RKO (cell line): ENCODE results near the gene DCUN1D4.
A peak's percentile ranks its signal among the peaks of the same experiment; 100 is the strongest.

Source experiments
- DNase-seq: peaks from one replicate; pipeline ENCODE4 v3.0.0-alpha.2; 2016; ENCODE audit warnings: low spot score

Gene DCUN1D4

DNA sequence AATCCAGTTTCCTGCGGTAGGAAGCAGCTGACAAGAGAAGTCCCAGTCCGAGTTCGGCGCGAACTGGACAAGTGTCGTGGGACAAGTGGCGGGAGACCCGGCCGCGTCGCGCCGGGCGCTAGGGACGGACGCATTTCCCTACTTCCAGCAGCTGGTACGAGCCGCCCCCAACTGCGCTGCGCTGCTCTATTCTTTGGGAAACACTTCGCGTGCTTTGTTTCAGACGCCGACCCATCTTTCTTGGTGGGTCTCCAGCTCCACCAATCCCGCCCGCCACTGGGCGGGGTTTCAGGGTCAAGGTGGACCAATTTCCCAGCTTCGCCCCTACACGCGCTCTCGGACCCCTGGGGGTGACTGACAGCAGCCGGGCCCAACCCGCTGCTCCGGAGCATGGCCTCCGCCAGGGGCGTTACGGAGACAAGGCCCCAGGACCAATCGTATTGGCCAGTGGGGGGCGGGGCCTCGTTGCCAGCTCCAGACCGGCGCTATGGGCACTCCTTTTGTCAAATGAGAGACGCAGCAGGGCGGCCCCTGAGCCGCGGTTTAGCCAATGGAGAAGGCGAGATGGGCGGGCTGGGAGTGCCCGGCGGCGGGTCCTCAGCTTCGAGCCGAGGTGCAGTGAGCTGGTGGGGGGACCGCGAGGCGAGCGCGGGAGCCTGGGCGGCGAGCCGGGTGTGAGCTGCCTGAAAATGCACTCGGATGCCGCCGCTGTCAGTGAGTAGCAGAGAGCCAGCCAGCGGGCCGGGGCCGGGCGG, at the start of gene DCUN1D4:
TSS of gene DCUN1D4 (plus strand) at position 600 of the 755 bp plus-strand sequence. CDS start at position 690, 90 bp downstream.
- peak; percentile 99 for DNase-seq

DNA sequence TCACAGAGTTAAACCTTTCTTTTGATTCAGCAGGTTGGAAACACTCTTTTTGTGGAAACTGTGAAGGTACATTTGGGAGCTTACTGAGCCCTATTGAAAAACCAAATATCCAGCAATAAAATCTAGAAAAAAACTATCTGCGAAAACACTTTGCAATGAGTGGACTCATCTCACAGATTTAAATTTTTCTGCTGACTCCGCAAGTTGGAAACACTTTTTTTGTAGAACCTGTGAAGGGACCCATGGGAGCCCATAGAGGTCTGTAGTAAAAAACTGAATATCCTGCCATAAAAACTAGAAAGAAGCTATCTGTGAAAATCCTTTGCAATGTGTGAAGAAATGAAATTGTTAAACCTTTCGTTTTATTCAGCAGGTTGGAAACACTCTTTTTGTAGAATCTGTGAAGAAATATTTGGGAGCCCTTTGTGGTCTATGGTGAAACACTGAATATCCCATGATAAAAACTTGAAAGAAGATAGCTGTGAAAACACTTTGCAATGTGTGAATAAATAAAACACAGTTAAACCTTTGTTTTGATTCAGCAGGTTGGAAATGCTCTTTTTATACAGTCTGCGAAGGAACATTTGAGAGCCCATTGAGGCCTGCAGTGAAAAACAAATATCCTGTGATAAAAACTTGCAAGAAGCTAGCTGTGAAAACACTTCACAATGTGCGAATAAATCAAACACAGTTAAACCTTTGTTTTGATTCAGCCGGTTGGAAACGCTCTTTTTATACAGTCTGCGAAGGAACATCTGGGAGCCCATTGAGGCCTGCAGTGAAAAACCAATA, 22.3 kb upstream of the DCUN1D4 start:
- DNase-seq: no peak

DNA sequence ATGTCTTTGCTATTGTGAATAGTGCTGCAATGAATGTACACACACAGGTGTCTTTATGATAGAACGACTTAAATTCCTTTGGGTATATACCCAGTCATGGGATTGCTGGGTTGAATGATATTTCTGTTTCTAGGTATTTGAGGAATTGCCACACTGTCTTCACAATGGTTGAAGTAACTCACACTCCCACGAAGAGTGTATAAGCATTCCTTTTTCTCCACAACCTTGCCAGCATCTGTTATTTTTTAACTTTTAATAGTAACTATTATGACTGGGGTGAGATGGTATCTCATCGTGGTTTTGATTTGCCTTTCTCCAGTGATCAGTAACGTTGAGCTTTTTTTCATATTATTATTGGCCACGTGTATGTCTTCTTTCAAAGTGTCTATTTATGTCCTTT, 17.6 kb upstream of the DCUN1D4 start:
- no peak for DNase-seq

DNA sequence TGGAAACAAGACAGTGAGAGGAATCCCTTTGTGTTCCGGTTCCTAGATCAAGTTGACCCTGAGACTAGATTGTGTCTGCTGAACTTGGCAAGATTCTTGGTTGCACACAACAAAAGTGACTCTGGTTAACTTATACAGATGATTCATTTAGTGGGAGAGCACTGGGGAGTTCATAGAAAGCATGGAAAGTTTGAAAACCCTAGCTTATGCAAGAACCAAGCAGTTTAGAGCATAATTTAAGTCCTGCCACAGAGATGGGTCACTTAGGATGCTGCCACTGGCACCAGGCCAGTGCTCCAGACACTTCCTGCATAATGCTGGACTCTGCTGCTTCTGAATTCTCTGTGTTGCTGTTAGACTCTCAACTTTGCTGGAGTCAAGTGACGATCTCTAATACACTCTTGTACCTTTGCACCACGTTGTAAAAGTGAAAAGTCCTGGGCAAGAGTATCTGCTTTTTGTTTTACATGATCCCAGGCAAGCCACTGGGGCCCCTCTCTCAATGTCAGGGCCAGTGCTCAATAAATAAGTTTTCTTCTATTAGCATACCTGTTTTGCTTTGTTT, 12.7 kb upstream of the DCUN1D4 start:
- DNase-seq: no peak

DNA sequence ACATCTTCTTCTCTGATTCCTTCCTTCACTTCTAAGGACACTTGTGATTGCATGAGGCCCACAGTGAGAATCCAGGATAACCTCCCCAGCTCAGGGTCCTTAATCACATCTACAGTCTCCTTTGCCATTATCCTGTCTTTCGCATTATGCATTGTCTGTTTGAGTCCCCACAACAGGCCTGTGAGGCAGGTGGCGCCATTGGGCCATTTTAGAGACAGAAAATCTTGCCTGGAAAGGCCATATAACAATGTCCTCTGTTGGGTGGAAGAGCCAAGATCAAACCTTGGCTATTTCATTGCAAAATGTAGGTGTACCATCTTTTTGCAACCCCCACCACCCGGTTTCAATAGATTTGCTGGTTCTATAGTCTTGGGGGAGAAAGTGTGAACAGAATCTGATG, 11.8 kb upstream of the DCUN1D4 start:
- peak; percentile 43 for DNase-seq

DNA sequence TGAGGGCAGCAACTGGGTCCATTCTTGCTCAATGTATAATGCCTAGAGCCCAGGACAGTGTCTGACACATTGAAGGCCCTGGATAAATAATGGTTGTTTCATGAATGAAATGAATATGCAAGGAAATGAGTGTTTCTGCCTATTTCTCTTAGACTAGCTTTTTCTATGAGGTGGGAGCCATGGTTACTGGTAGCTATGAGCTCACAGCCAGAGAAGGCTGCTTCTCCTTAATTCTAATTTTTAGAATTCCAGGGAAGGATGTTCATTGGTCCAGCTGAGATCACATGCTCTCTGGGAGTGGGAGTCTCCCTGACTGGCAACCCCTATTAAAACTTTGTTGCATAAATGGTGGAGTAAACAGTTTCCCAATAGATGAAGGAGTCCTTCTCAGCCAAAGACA, 9.7 kb upstream of the DCUN1D4 start:
- DNase-seq: no peak

DNA sequence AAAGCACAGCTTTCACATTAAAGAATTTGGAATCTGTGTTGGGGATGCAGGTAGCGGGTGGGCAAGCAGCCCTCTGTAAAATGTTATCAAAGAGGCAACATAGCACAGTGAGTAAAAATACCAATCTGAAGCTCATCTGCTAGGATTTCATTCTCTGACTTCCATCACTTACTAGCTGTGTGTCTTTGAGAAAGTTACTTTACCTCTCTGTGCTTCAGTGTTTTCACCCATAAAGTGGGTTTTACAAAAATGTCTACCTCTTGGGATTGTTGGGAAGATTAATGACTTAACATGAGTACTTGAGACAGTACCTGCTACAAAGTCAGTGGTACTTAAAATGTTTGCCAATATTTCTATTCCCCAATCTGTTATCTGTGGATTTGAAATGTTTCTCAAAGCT, 7.9 kb upstream of the DCUN1D4 start:
- no peak for DNase-seq

DNA sequence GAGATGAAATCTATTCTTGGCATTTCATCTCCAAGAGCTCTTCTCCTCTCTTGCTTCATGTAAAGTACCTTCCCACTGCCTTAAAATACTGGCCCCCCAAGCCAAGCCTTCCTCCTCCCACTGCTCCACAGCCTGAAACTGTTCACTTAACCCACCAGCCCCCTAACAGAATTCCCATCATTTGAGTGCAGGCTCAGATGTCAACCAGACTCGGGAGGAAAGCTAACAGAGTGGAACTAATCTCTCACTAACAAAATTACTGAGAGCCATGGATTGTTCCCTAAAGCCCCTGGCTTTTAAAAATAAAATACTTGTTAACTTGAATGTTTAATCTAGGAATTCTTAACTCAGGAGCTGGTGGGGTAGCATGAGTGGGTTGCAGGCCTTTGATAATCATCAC, 7.1 kb upstream of the DCUN1D4 start:
- DNase-seq: no peak

DNA sequence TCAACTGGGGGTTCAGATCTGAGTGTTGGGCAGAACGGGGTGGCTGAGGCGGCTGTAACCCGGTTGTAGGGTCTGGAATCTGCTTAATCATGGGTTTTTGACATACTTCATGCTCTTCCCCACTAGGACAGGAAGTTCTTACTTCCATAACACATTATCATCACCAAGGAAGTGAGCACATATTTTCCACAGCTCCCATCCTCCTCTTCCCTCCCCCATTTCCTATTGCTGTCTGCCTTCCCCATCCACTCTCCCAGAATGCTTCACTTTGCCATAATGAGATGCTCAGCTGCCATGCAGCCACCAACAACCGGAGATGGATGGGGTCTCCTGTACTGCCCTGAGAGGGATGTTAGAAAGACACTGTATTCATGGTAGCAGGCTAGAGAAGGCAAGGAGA, 6.4 kb upstream of the DCUN1D4 start:
- peak; percentile 48 for DNase-seq

DNA sequence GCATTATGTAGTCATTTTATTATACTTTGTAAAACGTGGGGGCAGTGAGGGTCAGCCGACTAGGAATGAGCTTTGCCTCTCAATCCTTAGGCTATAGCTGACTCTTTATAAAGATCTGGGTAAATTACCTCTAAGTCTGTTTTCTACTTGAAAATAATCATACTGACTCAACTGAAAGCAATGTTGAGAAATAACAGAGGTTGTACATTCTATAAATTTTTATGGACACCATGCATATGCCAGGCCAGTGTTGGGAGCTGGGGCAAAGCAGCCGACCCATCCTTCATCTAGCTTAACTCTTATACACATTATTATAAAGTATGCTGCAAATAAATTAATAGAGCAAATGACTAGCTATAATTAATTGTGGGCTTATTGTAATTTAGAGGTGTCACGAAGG, 2.2 kb upstream of the DCUN1D4 start:
- no peak for DNase-seq

DNA sequence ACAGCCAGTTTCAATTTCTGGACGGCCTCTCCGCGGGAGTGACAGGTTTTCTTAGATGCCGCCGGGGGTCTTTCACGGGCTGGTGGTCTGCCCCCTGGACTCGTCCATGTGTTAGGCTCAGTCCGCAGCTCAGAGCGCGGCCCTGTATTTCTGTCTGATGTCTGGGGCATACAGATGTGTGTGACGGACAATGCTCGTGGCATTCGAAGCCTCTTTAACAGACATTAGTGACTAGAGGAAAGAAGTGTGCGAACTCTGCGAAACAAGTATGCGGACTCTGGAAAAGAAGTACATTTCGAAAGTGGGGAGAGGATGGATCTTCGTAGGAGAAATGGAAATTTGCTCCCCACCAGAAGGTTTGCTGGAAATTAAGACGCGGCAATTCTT, 793 bp upstream of the DCUN1D4 start:
- DNase-seq: no peak

DNA sequence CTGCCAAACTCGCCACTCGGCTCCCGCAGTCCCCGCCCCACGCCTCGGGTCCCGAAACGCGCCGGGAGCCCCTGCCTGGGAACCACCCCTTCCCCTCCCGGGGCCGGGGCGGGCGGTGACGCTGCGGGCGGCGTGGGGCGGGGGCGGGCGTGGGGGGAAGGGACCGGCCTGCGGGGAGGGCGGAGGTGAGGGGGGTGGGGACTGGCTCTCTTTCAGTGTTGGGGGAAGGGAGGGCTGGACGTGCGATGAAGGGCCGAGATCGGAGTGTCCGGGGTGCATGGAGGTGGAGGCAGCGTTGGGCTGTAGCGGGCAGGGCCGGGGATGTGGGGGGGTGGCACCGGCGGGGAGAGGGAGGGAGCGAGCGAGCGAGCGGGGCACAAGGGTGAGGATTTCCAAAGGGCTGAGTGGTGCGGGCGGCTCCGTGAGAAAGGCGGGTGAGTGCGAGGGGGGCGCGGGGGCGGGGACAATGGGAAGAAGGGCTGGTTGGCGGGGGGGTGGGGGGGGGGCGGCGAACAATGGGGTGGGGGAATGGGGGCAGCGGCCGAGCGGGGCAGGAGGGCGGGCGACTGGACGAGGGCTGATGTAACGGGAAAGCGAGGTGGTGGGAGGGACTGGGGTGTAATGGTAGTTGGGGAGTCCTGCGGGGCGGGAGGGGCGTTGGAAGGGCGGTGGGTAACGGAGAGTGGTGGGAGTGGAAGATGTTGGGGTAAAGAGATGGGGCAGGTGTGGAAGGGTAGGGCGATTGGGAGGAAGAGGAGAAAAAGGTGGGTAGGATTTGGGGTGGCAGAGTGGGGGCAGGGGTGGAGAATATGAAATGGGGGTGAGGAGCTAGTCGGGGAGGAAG, 578 bp downstream of the DCUN1D4 start:
- DNase-seq: peak; percentile 50

DNA sequence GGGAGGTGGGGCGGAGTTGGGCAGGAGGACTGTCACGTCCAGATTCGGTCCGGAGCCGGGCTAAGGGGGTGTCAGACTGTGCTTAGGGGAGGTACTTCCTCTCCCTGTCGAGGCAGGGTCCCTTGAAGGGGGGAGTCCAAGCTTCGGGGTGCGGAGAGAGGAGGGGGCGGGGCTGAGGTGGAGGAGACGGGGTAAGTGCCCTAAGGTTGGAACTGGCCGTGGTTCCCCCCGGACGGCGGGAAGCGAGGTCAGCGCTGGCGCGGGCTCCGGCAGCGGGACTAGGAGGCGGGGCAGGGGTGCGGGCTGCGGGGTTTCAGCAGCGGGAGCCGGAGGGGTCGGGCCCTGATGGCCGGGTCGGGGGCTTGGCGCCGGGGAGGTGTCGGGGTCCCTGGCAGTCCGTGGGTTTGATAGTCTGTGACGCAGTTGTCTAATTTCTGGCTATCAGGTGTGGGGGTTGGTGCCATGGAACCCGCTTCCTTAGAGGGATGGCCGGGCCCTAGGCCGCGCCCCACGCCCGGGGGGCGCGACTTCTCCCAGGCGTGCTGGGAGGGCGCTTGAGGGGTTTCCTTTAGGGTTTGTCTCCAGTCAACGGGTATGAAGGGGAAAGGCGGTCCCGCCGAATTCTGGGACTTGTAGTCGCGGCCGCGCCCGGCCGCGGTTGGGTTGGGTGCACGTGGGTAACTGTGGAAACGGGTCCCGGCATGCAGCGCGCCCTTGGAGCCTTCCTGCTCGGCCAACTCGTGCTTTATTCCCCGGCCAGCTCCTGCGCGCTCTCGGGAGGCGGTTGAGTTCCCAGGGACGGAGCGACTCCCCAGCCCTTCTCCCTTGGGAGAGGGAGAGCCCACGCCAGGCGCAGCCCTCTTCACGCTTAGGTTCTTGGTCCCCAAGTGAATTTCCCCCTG, 1.5 kb downstream of the DCUN1D4 start:
- DNase-seq: peak; percentile 94

DNA sequence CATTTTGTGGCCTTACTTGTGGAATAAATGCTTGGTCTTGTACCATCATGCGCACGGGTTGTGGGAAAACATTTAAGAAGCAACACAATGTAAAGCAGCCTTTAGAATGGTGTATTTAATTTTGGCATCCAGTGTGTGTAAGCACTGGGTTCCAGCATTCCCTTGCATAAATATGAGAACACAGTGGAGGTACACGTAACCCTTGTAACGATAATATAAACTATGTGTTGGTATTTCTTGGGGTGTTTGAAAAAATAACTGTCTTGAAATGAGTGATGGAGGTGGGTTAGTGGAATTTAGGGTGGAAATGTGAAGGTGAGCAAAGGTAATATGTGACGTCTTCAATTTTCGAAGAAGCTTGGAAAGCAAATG, 2.1 kb downstream of the DCUN1D4 start:
- DNase-seq: no peak

DNA sequence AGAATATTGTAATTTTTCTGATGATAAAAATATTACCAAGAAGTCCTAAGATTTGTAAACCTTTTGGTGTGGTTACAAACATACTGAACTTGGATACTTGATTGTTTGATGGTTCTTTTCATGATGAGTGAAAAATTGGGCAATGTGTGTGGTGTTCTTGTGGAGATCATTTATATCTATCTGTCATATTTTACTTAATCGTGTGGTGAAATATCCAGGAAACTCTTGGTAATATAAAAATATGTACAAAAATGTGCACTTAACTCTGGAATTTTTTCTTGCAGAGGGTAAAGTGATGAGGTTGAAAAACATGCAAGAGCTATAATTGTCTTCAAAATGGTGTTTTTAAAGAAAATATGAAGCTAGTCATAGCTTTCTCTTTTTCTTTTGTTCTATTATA, 2.8 kb downstream of the DCUN1D4 start:
- DNase-seq: no peak

DNA sequence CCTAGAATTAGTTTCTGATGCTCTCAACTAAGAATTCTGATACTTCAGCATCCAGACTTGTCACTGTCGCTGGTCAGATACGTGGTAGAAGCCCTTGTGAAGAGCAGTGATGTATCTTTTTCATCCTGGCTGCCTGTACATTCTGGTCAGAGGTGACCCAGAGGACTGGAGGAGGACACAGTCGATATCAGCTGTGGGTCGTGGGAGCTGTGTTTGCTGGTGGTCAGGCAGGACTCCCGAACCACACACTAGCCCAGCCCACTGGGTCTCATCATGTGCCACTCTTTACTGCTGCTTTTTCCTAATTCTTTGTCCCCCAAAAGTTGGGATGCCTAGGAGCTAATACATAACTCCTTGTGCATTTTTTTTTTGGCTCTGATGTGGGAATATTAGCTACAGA, 6.5 kb downstream of the DCUN1D4 start:
- no peak for DNase-seq

DNA sequence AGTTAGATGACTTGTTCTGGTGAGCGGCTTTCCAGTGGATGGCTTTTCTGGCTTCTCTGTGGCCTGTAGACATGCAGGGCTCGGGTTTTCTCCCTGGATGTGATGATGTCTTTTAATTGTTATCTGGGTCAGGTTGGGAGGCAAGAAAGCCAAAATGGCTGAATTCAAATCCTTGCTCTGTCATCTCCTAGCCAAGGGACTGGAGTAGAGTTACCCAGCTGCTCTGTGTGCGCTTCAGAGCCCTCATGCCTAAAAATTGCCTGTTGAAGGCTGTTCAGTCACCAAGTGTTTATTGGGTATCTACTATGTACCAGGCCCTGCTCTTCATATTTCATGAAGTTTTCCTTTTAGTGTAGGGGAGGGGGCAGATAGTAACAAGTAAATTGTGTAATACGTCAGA, 7.3 kb downstream of the DCUN1D4 start:
- no peak for DNase-seq

DNA sequence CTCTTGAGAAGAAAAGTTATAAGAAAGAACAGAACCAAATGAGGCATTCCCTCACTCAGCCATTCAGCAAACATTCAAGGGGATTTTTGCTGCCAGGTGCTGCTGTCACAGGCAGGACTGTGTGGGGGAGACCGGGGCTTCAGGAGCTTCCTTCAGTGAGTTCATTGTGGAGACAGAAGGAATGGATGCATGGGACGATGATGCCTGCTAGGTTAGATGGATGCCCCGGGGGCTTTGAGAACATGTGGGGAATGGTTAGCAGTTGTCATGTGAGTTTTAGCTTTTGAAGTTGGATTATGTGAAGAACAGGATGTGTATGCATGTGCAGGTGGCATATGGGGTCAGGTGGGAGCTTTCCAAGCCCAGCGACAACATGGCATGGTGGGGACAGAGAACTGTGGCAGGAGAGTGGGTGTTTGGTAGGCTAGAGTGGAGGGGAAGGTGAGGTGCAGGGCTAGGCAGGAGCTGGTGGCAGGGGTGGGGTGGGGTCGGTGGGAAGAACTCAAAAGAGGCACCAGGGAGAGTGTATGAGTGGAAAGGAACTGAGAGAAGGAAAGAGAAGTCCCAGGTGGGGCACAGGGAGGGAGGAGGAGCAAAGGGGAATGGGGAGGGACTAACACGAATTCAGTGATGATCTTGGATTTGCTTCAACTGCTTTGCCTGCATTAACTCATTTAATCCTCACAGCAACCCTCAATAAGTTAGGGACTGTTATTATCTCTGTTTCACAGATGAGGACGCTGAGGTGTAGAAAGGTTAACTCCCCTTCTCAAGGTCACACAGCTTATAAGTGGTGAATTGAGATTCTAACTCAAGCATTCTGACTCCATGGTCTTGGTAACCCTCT, 8.4 kb downstream of the DCUN1D4 start:
- no peak for DNase-seq

DNA sequence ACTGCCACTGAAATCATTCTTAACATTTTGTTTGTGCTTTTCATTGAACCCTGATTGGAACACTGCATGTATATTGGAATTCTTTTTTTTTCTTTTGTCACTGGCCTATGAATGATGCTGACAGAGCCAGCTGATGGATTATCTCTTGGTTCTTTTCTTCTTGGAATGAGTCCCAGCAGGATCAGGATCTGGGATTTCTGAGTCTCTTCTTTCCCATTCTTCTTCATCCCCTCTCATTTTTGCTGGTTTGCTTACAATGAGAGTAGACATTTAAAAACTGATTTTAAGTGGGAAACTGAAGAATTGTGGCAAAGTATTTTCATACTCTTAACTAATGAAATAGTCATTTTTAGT, 9.0 kb downstream of the DCUN1D4 start:
- DNase-seq: no peak

DNA sequence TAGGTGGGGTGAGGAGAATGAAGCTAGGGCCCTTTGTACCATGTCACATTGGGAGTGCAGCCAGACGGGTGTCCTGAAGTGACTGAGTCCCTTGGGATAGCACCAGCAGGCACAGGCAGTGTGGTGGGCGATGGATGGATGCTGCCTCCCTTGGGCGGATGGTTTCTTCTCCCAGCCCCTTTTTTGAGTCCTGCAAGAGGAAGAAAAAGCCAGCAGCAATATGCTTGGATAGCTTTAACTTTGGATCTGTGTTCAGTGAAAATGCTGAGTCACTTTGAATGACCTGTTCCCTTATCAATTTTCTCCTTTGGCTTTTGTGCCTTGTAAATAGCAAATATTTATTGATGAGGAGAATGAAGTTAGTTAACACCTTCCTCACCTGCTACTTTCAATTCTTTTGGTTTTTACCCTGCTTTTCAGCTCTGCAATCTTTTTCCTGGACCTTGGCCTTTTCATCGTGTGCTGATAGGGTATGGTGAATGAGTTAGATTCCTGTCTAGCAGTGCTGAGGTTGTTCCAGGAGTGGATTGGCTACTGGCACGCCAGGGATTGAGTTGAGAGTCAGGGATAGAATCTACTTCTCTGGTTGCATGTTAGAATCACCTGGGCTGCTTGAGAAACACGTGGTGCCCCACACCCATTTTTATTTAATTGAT, 10.2 kb downstream of the DCUN1D4 start:
- DNase-seq: no peak
